Suprapubic skin (tissue), 3 donors: ENCODE data around the gene VEGFC.

Source experiments
- CTCF ChIP-seq, 2 donors: fragments of 200-600 bp in 1 of 2; fragments of 450-650 bp in 1 of 2; sonication (generic) in 1 of 2; IDR thresholded peaks; one replicate each; pipeline ENCODE4 v1.5.1; 2016 to 2019; ENCODE audit warnings: antibody characterized with exemption in 2 of 2, mild to moderate bottlenecking in 1 of 2, moderate library complexity in 1 of 2
- EP300 ChIP-seq: sonication (generic); formaldehyde crosslinking; IDR thresholded peaks from one replicate; pipeline ENCODE4 v1.6.1; 2017; ENCODE audit warnings: antibody characterized with exemption
- POLR2A ChIP-seq, 2 donors: fragments of 450-650 bp; IDR thresholded peaks; one replicate each; pipeline ENCODE4 v1.6.1; 2017; ENCODE audit warnings: antibody characterized with exemption in 2 of 2, mild to moderate bottlenecking in 2 of 2, moderate library complexity in 2 of 2

DNA sequence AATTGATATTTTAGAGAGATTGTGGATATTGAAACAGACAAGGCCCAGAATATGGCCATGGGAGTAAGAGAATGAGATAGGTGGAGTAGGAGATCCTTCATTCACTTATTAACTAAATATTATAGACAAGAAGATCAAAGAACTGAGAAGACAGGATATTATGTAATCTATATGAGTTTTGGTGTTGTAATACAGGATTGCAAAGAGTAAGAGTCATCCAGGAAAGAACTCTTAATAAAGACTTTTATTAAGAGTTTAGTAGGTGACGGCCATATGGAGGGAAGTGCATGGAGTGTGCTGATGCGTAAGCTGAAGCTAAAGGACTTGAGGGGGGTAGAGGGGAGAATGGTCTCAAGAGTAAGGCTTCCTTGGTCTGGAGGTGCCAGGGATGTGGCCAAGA lies 153.7 kb downstream of the VEGFC start:
- TF ChIP-seq CTCF (IDR thresholded peaks at IDR 0.05) (no peak), EP300 (no peak), POLR2A (IDR thresholded peaks at IDR 0.05) (no peak)
